Measurements from ENCODE around the gene SFI1.

Gene SFI1

GRCh38 chr22:31618057-31618456 lies 121.7 kb downstream of the SFI1 start:
- TF ChIP-seq CTCF (IDR thresholded peaks at IDR 0.05; ENCODE audit: borderline replicate concordance, extremely low read depth, low read length, poor library complexity, severe bottlenecking), result no peak
- TF ChIP-seq EZH2 (IDR thresholded peaks at IDR 0.05; ENCODE audit: borderline replicate concordance, low read depth, low read length, severe bottlenecking), result no peak
- no peak overlapping the region for H3K4me3 ChIP-seq (ENCODE audit: low read depth in 1 of 2, low read length in 2 of 2)
- H3K27ac ChIP-seq (ENCODE audit: low read length), result no peak overlapping the region
- H3K4me2 ChIP-seq (ENCODE audit: insufficient read depth, low read length), result no peak overlapping the region
- no peak for DNase-seq
- peaks cover 52% of the 10 kb centered on the region for H4K20me1 ChIP-seq (ENCODE audit: insufficient read depth, low read length)
- no peak overlapping the region for H3K9ac ChIP-seq (ENCODE audit: low read depth, low read length)
- H3K79me2 ChIP-seq (ENCODE audit: insufficient read depth, low read length), result peaks cover 21% of the 10 kb centered on the region
- no peaks in the 10 kb centered on the region for H3K4me1 ChIP-seq (ENCODE audit: insufficient read depth, low read length)
- H3K9me3 ChIP-seq (ENCODE audit: insufficient read depth, low read length, severe bottlenecking), result no peaks in the 10 kb centered on the region
- ATAC-seq (ENCODE audit: insufficient read depth, low read depth), result no peak
- H3K36me3 ChIP-seq (ENCODE audit: insufficient read depth, low read length), result peaks cover 83% of the 10 kb centered on the region
- no peak overlapping the region for H2AFZ ChIP-seq (ENCODE audit: low read depth, low read length)
- H3K27me3 ChIP-seq (ENCODE audit: insufficient read depth, low read length, poor library complexity), result no peaks in the 10 kb centered on the region

- Histone ChIP-seq H3K4me3 (ENCODE audit: low read depth in 1 of 2, low read length in 2 of 2) (no peak overlapping the region), H3K9ac (ENCODE audit: low read depth, low read length) (no peak overlapping the region), H3K79me2 (ENCODE audit: insufficient read depth, low read length) (peaks cover 27% of the 10 kb centered on the region), H3K36me3 (ENCODE audit: insufficient read depth, low read length) (peaks cover 89% of the 10 kb centered on the region), H3K9me3 (ENCODE audit: insufficient read depth, low read length, severe bottlenecking) (no peaks in the 10 kb centered on the region), H3K27me3 (ENCODE audit: insufficient read depth, low read length, poor library complexity) (no peaks in the 10 kb centered on the region), H2AFZ (ENCODE audit: low read depth, low read length) (no peak overlapping the region), H3K4me1 (ENCODE audit: insufficient read depth, low read length) (no peaks in the 10 kb centered on the region), H4K20me1 (ENCODE audit: insufficient read depth, low read length) (peaks cover 55% of the 10 kb centered on the region), H3K27ac (ENCODE audit: low read length) (no peak overlapping the region), H3K4me2 (ENCODE audit: insufficient read depth, low read length) (no peak overlapping the region)
- TF ChIP-seq EZH2 (IDR thresholded peaks at IDR 0.05; ENCODE audit: borderline replicate concordance, low read depth, low read length, severe bottlenecking) (no peak), CTCF (IDR thresholded peaks at IDR 0.05; ENCODE audit: borderline replicate concordance, extremely low read depth, low read length, poor library complexity, severe bottlenecking) (no peak)
- ATAC-seq (ENCODE audit: insufficient read depth, low read depth) (no peak), DNase-seq (no peak)
Measured at GRCh38 chr22:31618471-31619176, 122.3 kb downstream of the SFI1 start.

- no peak overlapping the region for H3K4me3 ChIP-seq (ENCODE audit: low read depth in 1 of 2, low read length in 2 of 2)
- no peak overlapping the region for H3K4me2 ChIP-seq (ENCODE audit: insufficient read depth, low read length)
- no peak for ATAC-seq (ENCODE audit: insufficient read depth, low read depth)
- peaks cover 87% of the 10 kb centered on the region for H3K36me3 ChIP-seq (ENCODE audit: insufficient read depth, low read length)
- no peaks in the 10 kb centered on the region for H3K9me3 ChIP-seq (ENCODE audit: insufficient read depth, low read length, severe bottlenecking)
- H3K4me1 ChIP-seq (ENCODE audit: insufficient read depth, low read length), result no peaks in the 10 kb centered on the region
- TF ChIP-seq CTCF (IDR thresholded peaks at IDR 0.05; ENCODE audit: borderline replicate concordance, extremely low read depth, low read length, poor library complexity, severe bottlenecking) (no peak), EZH2 (IDR thresholded peaks at IDR 0.05; ENCODE audit: borderline replicate concordance, low read depth, low read length, severe bottlenecking) (no peak)
- H3K9ac ChIP-seq (ENCODE audit: low read depth, low read length), result no peak overlapping the region
- peaks cover 38% of the 10 kb centered on the region for H3K79me2 ChIP-seq (ENCODE audit: insufficient read depth, low read length)
- no peak for DNase-seq
- H4K20me1 ChIP-seq (ENCODE audit: insufficient read depth, low read length), result peaks cover 65% of the 10 kb centered on the region
- H2AFZ ChIP-seq (ENCODE audit: low read depth, low read length), result no peak overlapping the region
- no peaks in the 10 kb centered on the region for H3K27me3 ChIP-seq (ENCODE audit: insufficient read depth, low read length, poor library complexity)
- no peak overlapping the region for H3K27ac ChIP-seq (ENCODE audit: low read length)
Measured at GRCh38 chr22:31619611-31620300, 123.4 kb downstream of the SFI1 start.

Measured in DND-41 (cell line).